ENCODE measurements around the gene RTF2. TPM values are rescaled to one million over a fixed set of nuclear protein-coding genes. Genes with fewer than 3 reads are reported as not detected.

Gene RTF2
- total and polyA plus RNA-seq, 2 of the 4 experiments (the other 2 are of a cell fraction): 102 to 109 TPM

DNA sequence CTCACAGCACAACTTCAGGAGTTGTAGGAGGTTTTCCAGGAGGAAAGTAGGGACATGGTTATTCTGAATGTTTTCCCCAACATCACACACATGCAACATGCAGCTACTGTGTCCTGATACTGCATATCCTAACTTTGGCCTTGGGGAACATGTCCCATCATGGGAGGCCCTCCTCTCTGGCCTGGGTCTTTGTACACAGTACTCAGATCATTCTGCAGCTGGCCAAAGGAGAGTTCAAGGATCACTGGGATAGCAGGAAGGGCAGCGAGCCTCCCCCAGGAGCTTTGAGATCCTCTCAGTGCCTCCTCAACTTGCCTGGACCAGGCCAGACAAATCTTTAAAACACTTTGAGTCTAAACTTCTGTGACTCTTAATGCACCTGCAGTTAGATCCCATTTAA lies 43.5 kb upstream of the RTF2 start:
- Histone ChIP-seq H3K14ac (replicated peaks; ENCODE audit: low read depth, low read length) (peak overlapping the region; percentile 94), H2BK20ac (ENCODE audit: low read depth, low read length) (peak overlapping the region; percentile 69), H3K18ac (ENCODE audit: low read depth, low read length) (peak overlapping the region; percentile 90), H4K5ac (ENCODE audit: low read depth, low read length) (peak overlapping the region; percentile 94), H3K56ac (ENCODE audit: extremely low read depth, insufficient read depth, low read length) (0 out of 2 replicates have a peak overlapping the region, but pooled peaks have one; percentile 41), H3K27ac (ENCODE audit: insufficient read depth, low read length) (peak overlapping the region; percentile 78; the same call in 1 of the 2 replicates), H3K23ac (ENCODE audit: low read depth, low read length) (peak overlapping the region; percentile 94), H3K27me3 (ENCODE audit: control insufficient read depth, insufficient read depth, low read length) (no peaks in the 10 kb centered on the region), H3K79me1 (ENCODE audit: low read depth in 1 of 2, low read length in 2 of 2) (peaks cover 35 to 75% of the 10 kb centered on the region in 2 experiments), H3K9me3 (ENCODE audit: control insufficient read depth, insufficient read depth, low read length) (no peaks in the 10 kb centered on the region), H4K91ac (ENCODE audit: insufficient read depth, low read depth, low read length) (peak overlapping the region; percentile 91), H3K9me1 (ENCODE audit: insufficient read depth, low read length) (peaks cover 30% of the 10 kb centered on the region), H2BK5ac (ENCODE audit: low read depth, low read length, poor library complexity, severe bottlenecking) (peak overlapping the region; percentile 83), H3K9ac (ENCODE audit: low read depth, low read length) (no peak overlapping the region), H3K4me2 (ENCODE audit: low read depth, low read length) (no peak overlapping the region), H2AK9ac (replicated peaks; ENCODE audit: low read depth, low read length, poor library complexity) (no peak overlapping the region), H3K4ac (ENCODE audit: low read depth, low read length) (peak overlapping the region; percentile 91), H4K8ac (ENCODE audit: low read depth in 2 of 2, low read length in 2 of 2) (peak overlapping the region; percentile 66 to 92), H3K4me1 (ENCODE audit: control insufficient read depth, insufficient read depth, low read length) (peaks cover 45% of the 10 kb centered on the region), H3K36me3 (ENCODE audit: control insufficient read depth, insufficient read depth, low read length) (peaks cover 14% of the 10 kb centered on the region), H2AFZ (replicated peaks; ENCODE audit: low read length, poor library complexity) (no peak overlapping the region), H4K20me1 (ENCODE audit: insufficient read depth, low read length) (no peaks in the 10 kb centered on the region), H2BK120ac (ENCODE audit: low read depth, low read length) (peak overlapping the region; percentile 93), H2AK5ac (ENCODE audit: low read depth, low read length) (peak overlapping the region; percentile 96), H2BK15ac (ENCODE audit: low read depth, low read length) (peak overlapping the region; percentile 98; the same call in 2 of the 3 replicates), H3K4me3 (ENCODE audit: insufficient read depth, low read depth, low read length) (no peak overlapping the region)
- POLR2A ChIA-PET (ENCODE audit: unreplicated experiment): no interaction called here
- DNase-seq (no peak), ATAC-seq (ENCODE audit: low read depth) (no peak)
- BruUV-seq (replicated peaks): no TSS peak
- intact Hi-C loops (cut with micrococcal nuclease): no loop called here
- TF ChIP-seq, protein P1, sequence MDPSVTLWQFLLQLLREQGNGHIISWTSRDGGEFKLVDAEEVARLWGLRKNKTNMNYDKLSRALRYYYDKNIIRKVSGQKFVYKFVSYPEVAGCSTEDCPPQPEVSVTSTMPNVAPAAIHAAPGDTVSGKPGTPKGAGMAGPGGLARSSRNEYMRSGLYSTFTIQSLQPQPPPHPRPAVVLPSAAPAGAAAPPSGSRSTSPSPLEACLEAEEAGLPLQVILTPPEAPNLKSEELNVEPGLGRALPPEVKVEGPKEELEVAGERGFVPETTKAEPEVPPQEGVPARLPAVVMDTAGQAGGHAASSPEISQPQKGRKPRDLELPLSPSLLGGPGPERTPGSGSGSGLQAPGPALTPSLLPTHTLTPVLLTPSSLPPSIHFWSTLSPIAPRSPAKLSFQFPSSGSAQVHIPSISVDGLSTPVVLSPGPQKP (IDR thresholded peaks at IDR 0.05; ENCODE audit: borderline replicate concordance, low read depth, low read length): no peak
- TF ChIP-seq MXI1 (IDR thresholded peaks at IDR 0.05; ENCODE audit: borderline replicate concordance, low read depth, low read length): no peak
- no peak for TF ChIP-seq FOS (IDR thresholded peaks at IDR 0.05; ENCODE audit: low read depth, low read length)
- dilution Hi-C loops (cut with HindIII; ENCODE audit: low sequenced_read_pairs, unreplicated experiment): no loop called here
- CTCF ChIA-PET: no interaction called here
- in situ Hi-C loops (cut with MboI; ENCODE audit: low sequenced_read_pairs): no loop called here
- 100% methylated on average over 1 of the region's 1 CpG; no CpG with 5 or more reads in 1 of the 2 experiments for WGBS, 2 experiments (ENCODE audit: extremely low coverage in 2 of 2, insufficient read length in 1 of 2)
